ENCODE data around the gene ZNF598.
"Not testable (repeated sequence)": the region's sequence is repeated elsewhere in the genome, so short reads cannot be mapped to it uniquely, and the experiment has no call there.

Gene ZNF598

DNA sequence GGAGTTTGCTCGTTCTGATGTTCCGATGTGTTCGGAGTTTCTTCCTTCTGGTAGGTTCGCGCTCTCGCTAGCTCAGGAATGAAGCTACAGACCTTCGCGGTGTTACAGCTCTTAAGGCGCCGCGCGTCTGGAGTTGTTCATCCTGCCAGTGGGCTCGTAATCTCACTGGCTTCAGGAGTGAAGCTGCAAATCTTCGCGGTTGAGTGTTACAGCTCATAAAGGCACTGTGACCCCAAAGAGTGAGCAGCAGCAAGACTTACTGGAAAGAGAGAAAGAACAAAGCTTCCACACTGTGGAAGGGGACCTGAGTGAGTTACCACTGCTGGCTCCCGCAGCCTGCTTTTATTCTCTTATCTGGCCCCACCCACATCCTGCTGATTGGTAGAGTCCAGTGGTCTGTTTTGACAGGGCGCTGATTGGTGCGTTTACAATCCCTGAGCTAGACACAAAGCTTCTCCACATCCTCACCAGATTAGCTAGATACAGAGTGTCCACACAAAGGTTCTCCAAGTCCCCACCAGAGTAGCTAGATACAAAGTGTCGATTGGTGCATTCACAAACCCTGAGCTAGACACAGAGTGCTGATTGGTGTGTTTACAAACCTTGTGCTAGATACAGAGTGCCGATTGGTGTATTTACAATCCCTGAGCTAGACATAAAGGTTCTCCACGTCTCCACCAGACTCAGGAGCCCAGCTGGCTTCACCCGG, 52.0 kb downstream of the ZNF598 start:
- not testable (repeated sequence) for DNase-seq

DNA sequence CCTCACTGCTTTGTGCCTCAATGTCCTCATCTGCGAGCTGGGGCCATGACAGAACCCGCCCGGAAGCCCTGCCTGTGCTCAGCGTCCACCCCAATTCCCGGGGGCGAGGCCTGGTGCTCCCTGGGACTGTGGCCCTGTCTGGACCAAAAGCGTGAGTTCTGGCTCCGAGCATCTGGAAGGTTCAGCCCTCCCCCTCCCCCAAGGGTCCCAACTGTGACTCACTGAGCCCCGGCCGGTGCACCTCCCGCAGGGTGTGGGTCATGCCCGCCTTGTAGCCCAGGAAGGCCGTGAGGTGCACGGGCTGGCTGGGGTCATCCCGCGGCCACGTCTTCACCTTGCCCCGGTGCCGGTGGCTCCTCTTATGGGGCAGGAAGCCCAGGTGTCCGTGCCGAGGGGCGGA, 55.9 kb downstream of the ZNF598 start:
- DNase-seq: no peak

DNA sequence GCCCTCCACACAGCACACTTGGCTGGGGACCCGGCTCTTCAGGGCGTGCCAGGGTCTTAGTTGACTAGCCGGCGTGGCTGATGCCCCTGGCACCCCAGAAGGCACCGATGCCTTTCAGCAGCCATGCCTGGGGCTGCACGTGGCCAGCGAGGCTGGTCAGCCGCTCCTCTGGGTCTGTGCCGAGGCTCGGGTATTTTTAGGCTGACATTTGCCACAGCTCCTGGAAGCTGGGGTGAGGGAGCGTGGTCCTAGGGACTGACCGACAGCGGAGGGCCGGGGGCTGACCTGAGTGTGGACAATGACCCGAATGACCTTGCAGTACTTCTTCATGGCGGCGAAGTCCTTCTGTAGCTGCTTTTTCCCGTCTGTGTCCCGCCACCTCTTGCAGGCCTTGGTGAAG, 59.1 kb downstream of the ZNF598 start:
- no peak for DNase-seq

DNA sequence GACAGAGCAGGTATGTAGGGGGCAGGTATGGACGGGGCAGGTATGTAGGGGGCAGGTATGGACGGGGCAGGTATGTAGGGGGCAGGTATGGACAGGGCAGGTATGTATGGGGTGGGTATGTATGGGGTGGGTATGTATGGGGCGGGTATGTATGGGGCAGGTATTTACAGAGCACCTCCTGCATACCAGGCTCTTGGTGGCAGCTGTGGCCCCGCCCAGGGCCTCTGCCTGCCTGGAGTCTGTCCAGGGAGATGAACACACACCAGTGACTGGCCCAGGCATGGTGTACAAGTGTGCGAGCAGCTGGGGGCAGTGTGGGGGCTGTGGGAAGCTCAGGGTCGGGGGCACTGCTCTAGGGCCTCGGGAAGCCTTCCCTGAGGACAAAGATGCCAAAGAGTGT, 59.6 kb downstream of the ZNF598 start:
- no peak for DNase-seq

DNA sequence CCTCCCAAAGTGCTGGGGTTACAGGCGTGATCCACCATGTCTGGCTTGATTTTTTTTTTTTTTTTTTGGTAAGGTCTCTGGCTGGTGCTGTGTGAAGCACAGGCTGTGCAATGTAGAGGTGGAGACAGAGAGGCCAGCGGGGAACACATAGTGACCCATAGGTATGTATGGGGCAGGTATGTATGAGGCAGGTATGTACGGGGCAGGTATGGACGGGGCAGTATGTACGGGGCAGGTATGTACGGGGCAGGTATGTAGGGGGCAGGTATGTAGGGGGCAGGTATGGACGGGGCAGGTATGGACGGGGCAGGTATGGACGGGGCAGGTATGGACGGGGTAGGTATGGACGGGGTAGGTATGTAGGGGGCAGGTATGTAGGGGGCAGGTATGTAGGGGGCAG, 60.1 kb downstream of the ZNF598 start:
- DNase-seq: no peak
